ENCODE data around the gene TRAK1. TPM values are rescaled to one million over a fixed set of nuclear protein-coding genes. Genes with fewer than 3 reads are reported as not detected.
A peak's percentile ranks its signal among the peaks of the same experiment; 100 is the strongest.

The TRAK1 gene
- total and polyA plus RNA-seq, 2 of the 4 experiments (the other 2 are of a cell fraction), result 25.6 to 28.1 TPM

DNA sequence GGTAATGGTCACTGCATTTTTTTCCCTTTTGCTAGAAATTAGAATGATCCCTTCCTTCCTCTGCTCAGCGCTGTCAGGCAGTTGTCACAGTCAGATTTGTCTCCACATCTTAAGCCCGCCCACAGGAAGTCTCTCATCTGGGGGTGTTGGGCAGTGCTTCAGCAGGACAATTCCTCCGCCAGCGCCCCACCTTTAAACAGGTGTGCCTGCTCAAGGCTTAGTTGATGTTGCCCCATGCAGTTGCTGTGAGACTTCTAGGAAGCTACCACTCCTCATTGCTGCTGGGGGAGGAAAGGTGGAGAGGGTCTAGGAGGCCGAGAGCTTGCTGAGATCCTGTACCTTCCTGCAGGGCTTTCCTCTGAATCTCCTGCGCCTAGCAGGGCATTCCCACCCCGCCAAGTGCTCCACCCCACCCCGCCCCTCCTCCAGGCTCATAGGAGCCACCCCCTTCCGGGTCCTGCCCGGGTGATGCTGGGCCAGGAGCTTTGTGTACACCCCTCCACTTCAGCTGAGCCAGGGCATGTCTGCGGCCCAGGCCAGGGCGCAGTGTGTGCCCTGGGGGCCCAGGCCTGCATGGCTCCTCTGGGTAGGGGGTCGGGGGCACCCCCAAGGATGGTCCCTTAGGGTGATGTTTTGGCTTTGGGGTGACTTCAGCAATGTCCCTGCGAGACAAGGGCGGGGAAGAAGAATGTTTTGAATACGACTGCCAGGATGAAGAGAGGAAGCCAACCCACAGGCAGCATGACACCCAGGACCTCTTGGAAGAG, 68.7 kb downstream of the TRAK1 start:
- H2BK5ac ChIP-seq (ENCODE audit: low read depth, low read length, poor library complexity, severe bottlenecking), result no peak overlapping the region
- no peak for DNase-seq
- peak overlapping the region; percentile 24; the same call in 1 of the 2 replicates for H2AK5ac ChIP-seq (ENCODE audit: low read depth, low read length)
- peak overlapping the region; percentile 22; the same call in 1 of the 2 replicates for H3K18ac ChIP-seq (ENCODE audit: low read depth, low read length)
- H2BK20ac ChIP-seq (ENCODE audit: low read depth, low read length), result no peak overlapping the region; the same call in 1 of the 2 replicates
- ATAC-seq (ENCODE audit: low read depth), result peak; percentile 69
- peak overlapping the region; percentile 58; the same call in 1 of the 2 replicates for H3K4me2 ChIP-seq (ENCODE audit: low read depth, low read length)
- intact Hi-C loops (cut with micrococcal nuclease), result no loop called here
- peak overlapping the region; percentile 17; the same call in 1 of the 2 replicates for H3K27ac ChIP-seq (ENCODE audit: insufficient read depth, low read length)
- H4K5ac ChIP-seq (ENCODE audit: low read depth, low read length), result peak overlapping the region; percentile 73
- H3K4me3 ChIP-seq (ENCODE audit: insufficient read depth, low read depth, low read length), result no peak overlapping the region
- dilution Hi-C loops (cut with HindIII; ENCODE audit: low sequenced_read_pairs, unreplicated experiment), result no loop called here
- peak overlapping the region; percentile 83 for H2AK9ac ChIP-seq (replicated peaks; ENCODE audit: low read depth, low read length, poor library complexity)
- H3K27me3 ChIP-seq (ENCODE audit: control insufficient read depth, insufficient read depth, low read length), result no peaks in the 10 kb centered on the region
- in situ Hi-C loops (cut with MboI; ENCODE audit: low sequenced_read_pairs), result no loop called here
- H3K9me3 ChIP-seq (ENCODE audit: control insufficient read depth, insufficient read depth, low read length), result no peaks in the 10 kb centered on the region
- BruUV-seq (replicated peaks), result no TSS peak
- no peaks in the 10 kb centered on the region; the same call in none of the 2 replicates for H4K20me1 ChIP-seq (ENCODE audit: insufficient read depth, low read length)
- H3K4me1 ChIP-seq (ENCODE audit: control insufficient read depth, insufficient read depth, low read length), result peaks cover 8% of the 10 kb centered on the region
- CTCF ChIA-PET, result no interaction called here
- no peak overlapping the region for H3K56ac ChIP-seq (ENCODE audit: extremely low read depth, insufficient read depth, low read length)
- H3K9ac ChIP-seq (ENCODE audit: low read depth, low read length), result no peak overlapping the region
- H2BK120ac ChIP-seq (ENCODE audit: low read depth, low read length), result peak overlapping the region; percentile 50; the same call in 1 of the 2 replicates
- POLR2A ChIA-PET (ENCODE audit: unreplicated experiment), result no interaction called here
- no peak overlapping the region for H2BK15ac ChIP-seq (ENCODE audit: low read depth, low read length)
- peak overlapping the region; percentile 69 for H3K4ac ChIP-seq (ENCODE audit: low read depth, low read length)
- H3K36me3 ChIP-seq (ENCODE audit: control insufficient read depth, insufficient read depth, low read length), result no peaks in the 10 kb centered on the region
- WGBS, 2 experiments (ENCODE audit: extremely low coverage in 2 of 2, insufficient read length in 1 of 2), result 20% methylated on average over 2 of the region's 16 CpGs; no CpG with 5 or more reads in 1 of the 2 experiments
- H3K14ac ChIP-seq (replicated peaks; ENCODE audit: low read depth, low read length), result peak overlapping the region; percentile 77
- H4K8ac ChIP-seq (ENCODE audit: low read depth in 2 of 2, low read length in 2 of 2), result peak overlapping the region; percentile 67 to 82; a peak in 3 of 4 replicates
- peaks cover 7 to 47% of the 10 kb centered on the region in 2 experiments for H3K79me1 ChIP-seq (ENCODE audit: low read depth in 1 of 2, low read length in 2 of 2)
- H3K9me1 ChIP-seq (ENCODE audit: insufficient read depth, low read length), result peaks cover 17% of the 10 kb centered on the region
- peak overlapping the region; percentile 75 for H2AFZ ChIP-seq (replicated peaks; ENCODE audit: low read length, poor library complexity)
- peak overlapping the region; percentile 41; the same call in 1 of the 2 replicates for H4K91ac ChIP-seq (ENCODE audit: insufficient read depth, low read depth, low read length)
- H3K23ac ChIP-seq (ENCODE audit: low read depth, low read length), result peak overlapping the region; percentile 76; the same call in 1 of the 2 replicates
- no peak for TF ChIP-seq BHLHE40 (IDR thresholded peaks at IDR 0.05; ENCODE audit: low read depth, low read length)
- TF ChIP-seq NFE2L2 (IDR thresholded peaks at IDR 0.05; ENCODE audit: low read depth, low read length), result no peak
- no peak for TF ChIP-seq CHD1 (IDR thresholded peaks at IDR 0.05; ENCODE audit: low read depth, low read length)
- no peak for TF ChIP-seq MXI1 (IDR thresholded peaks at IDR 0.05; ENCODE audit: borderline replicate concordance, low read depth, low read length)
- no peak for TF ChIP-seq CEBPB (IDR thresholded peaks at IDR 0.05; ENCODE audit: low read depth, low read length)
- TF ChIP-seq POLR2A (IDR thresholded peaks at IDR 0.05; ENCODE audit: low read depth, low read length), result no peak
- TF ChIP-seq, protein P1, sequence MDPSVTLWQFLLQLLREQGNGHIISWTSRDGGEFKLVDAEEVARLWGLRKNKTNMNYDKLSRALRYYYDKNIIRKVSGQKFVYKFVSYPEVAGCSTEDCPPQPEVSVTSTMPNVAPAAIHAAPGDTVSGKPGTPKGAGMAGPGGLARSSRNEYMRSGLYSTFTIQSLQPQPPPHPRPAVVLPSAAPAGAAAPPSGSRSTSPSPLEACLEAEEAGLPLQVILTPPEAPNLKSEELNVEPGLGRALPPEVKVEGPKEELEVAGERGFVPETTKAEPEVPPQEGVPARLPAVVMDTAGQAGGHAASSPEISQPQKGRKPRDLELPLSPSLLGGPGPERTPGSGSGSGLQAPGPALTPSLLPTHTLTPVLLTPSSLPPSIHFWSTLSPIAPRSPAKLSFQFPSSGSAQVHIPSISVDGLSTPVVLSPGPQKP (IDR thresholded peaks at IDR 0.05; ENCODE audit: borderline replicate concordance, low read depth, low read length), result no peak
- TF ChIP-seq SMC3 (IDR thresholded peaks at IDR 0.05; ENCODE audit: low read depth, low read length), result no peak
- TF ChIP-seq RFX5 (IDR thresholded peaks at IDR 0.05; ENCODE audit: low read depth, low read length), result no peak
- no peak for TF ChIP-seq MAZ (IDR thresholded peaks at IDR 0.05; ENCODE audit: borderline replicate concordance, low read depth, low read length)
- TF ChIP-seq, protein P2, sequence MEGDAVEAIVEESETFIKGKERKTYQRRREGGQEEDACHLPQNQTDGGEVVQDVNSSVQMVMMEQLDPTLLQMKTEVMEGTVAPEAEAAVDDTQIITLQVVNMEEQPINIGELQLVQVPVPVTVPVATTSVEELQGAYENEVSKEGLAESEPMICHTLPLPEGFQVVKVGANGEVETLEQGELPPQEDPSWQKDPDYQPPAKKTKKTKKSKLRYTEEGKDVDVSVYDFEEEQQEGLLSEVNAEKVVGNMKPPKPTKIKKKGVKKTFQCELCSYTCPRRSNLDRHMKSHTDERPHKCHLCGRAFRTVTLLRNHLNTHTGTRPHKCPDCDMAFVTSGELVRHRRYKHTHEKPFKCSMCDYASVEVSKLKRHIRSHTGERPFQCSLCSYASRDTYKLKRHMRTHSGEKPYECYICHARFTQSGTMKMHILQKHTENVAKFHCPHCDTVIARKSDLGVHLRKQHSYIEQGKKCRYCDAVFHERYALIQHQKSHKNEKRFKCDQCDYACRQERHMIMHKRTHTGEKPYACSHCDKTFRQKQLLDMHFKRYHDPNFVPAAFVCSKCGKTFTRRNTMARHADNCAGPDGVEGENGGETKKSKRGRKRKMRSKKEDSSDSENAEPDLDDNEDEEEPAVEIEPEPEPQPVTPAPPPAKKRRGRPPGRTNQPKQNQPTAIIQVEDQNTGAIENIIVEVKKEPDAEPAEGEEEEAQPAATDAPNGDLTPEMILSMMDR (conservative IDR thresholded peaks at IDR 0.05; ENCODE audit: low read depth, low read length), result no peak
- no peak for TF ChIP-seq RAD21 (IDR thresholded peaks at IDR 0.05; ENCODE audit: low read length)
- TF ChIP-seq MAFK (IDR thresholded peaks at IDR 0.05; ENCODE audit: low read depth, low read length), result no peak
- TF ChIP-seq, protein P3, sequence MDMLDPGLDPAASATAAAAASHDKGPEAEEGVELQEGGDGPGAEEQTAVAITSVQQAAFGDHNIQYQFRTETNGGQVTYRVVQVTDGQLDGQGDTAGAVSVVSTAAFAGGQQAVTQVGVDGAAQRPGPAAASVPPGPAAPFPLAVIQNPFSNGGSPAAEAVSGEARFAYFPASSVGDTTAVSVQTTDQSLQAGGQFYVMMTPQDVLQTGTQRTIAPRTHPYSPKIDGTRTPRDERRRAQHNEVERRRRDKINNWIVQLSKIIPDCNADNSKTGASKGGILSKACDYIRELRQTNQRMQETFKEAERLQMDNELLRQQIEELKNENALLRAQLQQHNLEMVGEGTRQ (IDR thresholded peaks at IDR 0.05; ENCODE audit: low read depth, low read length), result no peak
